ENCODE results near the gene GGCX. TPM values are rescaled to one million over a fixed set of nuclear protein-coding genes. Genes with fewer than 3 reads are reported as not detected.
A peak's percentile ranks its signal among the peaks of the same experiment; 100 is the strongest.

Gene GGCX
- total and polyA plus RNA-seq, 2 of the 13 experiments (the other 11 are each of a cell fraction or from before 2014, with no cell fraction given), result 72.5 to 103 TPM

GRCh38 chr2:85589982-85590791 lies 28.9 kb upstream of the GGCX start (continued):
- TF ChIP-seq, protein P1, sequence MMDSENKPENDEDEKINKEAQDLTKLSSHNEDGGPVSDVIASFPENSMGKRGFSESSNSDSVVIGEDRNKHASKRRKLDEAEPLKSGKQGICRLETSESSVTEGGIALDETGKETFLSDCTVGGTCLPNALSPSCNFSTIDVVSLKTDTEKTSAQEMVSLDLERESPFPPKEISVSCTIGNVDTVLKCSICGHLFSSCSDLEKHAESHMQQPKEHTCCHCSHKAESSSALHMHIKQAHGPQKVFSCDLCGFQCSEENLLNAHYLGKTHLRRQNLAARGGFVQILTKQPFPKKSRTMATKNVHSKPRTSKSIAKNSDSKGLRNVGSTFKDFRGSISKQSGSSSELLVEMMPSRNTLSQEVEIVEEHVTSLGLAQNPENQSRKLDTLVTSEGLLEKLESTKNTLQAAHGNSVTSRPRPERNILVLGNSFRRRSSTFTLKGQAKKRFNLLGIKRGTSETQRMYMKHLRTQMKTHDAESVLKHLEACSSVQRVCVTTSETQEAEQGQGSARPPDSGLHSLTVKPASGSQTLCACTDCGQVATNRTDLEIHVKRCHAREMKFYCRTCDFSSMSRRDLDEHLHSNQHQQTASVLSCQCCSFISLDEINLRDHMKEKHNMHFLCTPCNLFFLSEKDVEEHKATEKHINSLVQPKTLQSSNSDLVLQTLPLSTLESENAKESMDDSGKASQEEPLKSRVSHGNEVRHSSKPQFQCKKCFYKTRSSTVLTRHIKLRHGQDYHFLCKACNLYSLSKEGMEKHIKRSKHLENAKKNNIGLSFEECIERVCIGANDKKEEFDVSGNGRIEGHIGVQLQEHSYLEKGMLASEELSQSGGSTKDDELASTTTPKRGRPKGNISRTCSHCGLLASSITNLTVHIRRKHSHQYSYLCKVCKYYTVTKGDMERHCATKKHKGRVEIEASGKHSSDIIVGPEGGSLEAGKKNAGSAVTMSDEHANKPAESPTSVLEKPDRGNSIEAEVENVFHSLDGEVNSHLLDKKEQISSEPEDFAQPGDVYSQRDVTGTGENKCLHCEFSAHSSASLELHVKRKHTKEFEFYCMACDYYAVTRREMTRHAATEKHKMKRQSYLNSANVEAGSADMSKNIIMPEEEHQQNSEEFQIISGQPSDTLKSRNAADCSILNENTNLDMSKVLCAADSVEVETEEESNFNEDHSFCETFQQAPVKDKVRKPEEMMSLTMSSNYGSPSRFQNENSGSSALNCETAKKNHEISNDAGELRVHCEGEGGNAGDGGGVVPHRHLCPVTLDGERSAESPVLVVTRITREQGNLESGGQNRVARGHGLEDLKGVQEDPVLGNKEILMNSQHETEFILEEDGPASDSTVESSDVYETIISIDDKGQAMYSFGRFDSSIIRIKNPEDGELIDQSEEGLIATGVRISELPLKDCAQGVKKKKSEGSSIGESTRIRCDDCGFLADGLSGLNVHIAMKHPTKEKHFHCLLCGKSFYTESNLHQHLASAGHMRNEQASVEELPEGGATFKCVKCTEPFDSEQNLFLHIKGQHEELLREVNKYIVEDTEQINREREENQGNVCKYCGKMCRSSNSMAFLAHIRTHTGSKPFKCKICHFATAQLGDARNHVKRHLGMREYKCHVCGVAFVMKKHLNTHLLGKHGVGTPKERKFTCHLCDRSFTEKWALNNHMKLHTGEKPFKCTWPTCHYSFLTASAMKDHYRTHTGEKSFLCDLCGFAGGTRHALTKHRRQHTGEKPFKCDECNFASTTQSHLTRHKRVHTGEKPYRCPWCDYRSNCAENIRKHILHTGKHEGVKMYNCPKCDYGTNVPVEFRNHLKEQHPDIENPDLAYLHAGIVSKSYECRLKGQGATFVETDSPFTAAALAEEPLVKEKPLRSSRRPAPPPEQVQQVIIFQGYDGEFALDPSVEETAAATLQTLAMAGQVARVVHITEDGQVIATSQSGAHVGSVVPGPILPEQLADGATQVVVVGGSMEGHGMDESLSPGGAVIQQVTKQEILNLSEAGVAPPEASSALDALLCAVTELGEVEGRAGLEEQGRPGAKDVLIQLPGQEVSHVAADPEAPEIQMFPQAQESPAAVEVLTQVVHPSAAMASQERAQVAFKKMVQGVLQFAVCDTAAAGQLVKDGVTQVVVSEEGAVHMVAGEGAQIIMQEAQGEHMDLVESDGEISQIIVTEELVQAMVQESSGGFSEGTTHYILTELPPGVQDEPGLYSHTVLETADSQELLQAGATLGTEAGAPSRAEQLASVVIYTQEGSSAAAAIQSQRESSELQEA (CRISPR knock-in tag; IDR thresholded peaks at IDR 0.05; ENCODE audit: not compliant biosample characterization), result peak; percentile 55
- TF ChIP-seq GABPA (IDR thresholded peaks at IDR 0.05; ENCODE audit: low read depth, low read length), result no peak
- TF ChIP-seq GABPA (CRISPR knock-in tag; IDR thresholded peaks at IDR 0.05; ENCODE audit: low read depth), result peak; percentile 66; the same call in 1 of the 2 replicates
- TF ChIP-seq PITX1 (CRISPR knock-in tag; IDR thresholded peaks at IDR 0.05), result peak; percentile 69
- TF ChIP-seq, protein P2, sequence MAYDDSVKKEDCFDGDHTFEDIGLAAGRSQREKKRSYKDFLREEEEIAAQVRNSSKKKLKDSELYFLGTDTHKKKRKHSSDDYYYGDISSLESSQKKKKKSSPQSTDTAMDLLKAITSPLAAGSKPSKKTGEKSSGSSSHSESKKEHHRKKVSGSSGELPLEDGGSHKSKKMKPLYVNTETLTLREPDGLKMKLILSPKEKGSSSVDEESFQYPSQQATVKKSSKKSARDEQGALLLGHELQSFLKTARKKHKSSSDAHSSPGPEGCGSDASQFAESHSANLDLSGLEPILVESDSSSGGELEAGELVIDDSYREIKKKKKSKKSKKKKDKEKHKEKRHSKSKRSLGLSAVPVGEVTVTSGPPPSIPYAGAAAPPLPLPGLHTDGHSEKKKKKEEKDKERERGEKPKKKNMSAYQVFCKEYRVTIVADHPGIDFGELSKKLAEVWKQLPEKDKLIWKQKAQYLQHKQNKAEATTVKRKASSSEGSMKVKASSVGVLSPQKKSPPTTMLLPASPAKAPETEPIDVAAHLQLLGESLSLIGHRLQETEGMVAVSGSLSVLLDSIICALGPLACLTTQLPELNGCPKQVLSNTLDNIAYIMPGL (CRISPR knock-in tag; IDR thresholded peaks at IDR 0.05; ENCODE audit: borderline replicate concordance in 1 of 2, low read depth in 1 of 2), result peak; percentile 37 to 45; a peak in 1 of 4 replicates
- 0 out of 2 replicates have a peak, but pooled peaks have one; percentile 49 for TF ChIP-seq SP4 (CRISPR knock-in tag; IDR thresholded peaks at IDR 0.05)
- TF ChIP-seq ZNF441 (CRISPR knock-in tag; IDR thresholded peaks at IDR 0.05; ENCODE audit: borderline replicate concordance), result 0 out of 2 replicates have a peak, but pooled peaks have one; percentile 7
- TF ChIP-seq PPARG (CRISPR knock-in tag; conservative IDR thresholded peaks at IDR 0.05), result peak; percentile 49; the same call in 1 of the 2 replicates
- TF ChIP-seq, protein P3, sequence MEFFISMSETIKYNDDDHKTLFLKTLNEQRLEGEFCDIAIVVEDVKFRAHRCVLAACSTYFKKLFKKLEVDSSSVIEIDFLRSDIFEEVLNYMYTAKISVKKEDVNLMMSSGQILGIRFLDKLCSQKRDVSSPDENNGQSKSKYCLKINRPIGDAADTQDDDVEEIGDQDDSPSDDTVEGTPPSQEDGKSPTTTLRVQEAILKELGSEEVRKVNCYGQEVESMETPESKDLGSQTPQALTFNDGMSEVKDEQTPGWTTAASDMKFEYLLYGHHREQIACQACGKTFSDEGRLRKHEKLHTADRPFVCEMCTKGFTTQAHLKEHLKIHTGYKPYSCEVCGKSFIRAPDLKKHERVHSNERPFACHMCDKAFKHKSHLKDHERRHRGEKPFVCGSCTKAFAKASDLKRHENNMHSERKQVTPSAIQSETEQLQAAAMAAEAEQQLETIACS (CRISPR knock-in tag; IDR thresholded peaks at IDR 0.05), result no peak
- no peak for TF ChIP-seq ZBTB42 (CRISPR knock-in tag; IDR thresholded peaks at IDR 0.05)
- TF ChIP-seq ZNF335 (CRISPR knock-in tag; IDR thresholded peaks at IDR 0.05), result no peak
- TF ChIP-seq ZNF619 (CRISPR knock-in tag; IDR thresholded peaks at IDR 0.05), result 0 out of 2 replicates have a peak, but pooled peaks have one; percentile 65
- peak; percentile 65; the same call in 1 of the 2 replicates for TF ChIP-seq KMT2A (CRISPR knock-in tag; IDR thresholded peaks at IDR 0.05)
- peak; percentile 81; the same call in 1 of the 2 replicates for TF ChIP-seq FOXP4 (CRISPR knock-in tag; IDR thresholded peaks at IDR 0.05)
- no peak for TF ChIP-seq PHF20 (CRISPR knock-in tag; IDR thresholded peaks at IDR 0.05)

Measured in HepG2 (cell line).